ENCODE measurements around the gene GNA12.

Gene GNA12

GRCh38 chr7:2803755-2804154, 40.4 kb downstream of the GNA12 start:
- DNase-seq (ENCODE audit: low read depth in 2 of 2): no peak

GRCh38 chr7:2803342-2803692, 40.8 kb downstream of the GNA12 start:
- no peak for DNase-seq (ENCODE audit: low read depth in 2 of 2)

- no peak for DNase-seq (ENCODE audit: low read depth in 2 of 2)
Measured at GRCh38 chr7:2802504-2803341, 41.4 kb downstream of the GNA12 start.

GRCh38 chr7:2802101-2802500, 42.0 kb downstream of the GNA12 start:
- no peak for DNase-seq (ENCODE audit: low read depth in 2 of 2)

- DNase-seq (ENCODE audit: low read depth in 2 of 2): no peak
Measured at GRCh38 chr7:2800931-2801688, 43.0 kb downstream of the GNA12 start.

GRCh38 chr7:2800220-2800930, 43.7 kb downstream of the GNA12 start:
- no peak for DNase-seq (ENCODE audit: low read depth in 2 of 2)

- DNase-seq (ENCODE audit: low read depth in 2 of 2): no peak
Measured at GRCh38 chr7:2799253-2799652, 44.9 kb downstream of the GNA12 start.

- no peak for DNase-seq (ENCODE audit: low read depth in 2 of 2)
Measured at GRCh38 chr7:2798669-2799068, 45.4 kb downstream of the GNA12 start.

GRCh38 chr7:2796358-2797352, 47.5 kb downstream of the GNA12 start:
- no peak for DNase-seq (ENCODE audit: low read depth in 2 of 2)

- DNase-seq (ENCODE audit: low read depth in 2 of 2): no peak
Measured at GRCh38 chr7:2795906-2796305, 48.2 kb downstream of the GNA12 start.

GRCh38 chr7:2794836-2795636, 49.1 kb downstream of the GNA12 start:
- no peak for DNase-seq (ENCODE audit: low read depth in 2 of 2)

- DNase-seq (ENCODE audit: low read depth in 2 of 2): no peak
Measured at GRCh38 chr7:2792856-2793487, 51.1 kb downstream of the GNA12 start.

GRCh38 chr7:2792235-2792634, 51.9 kb downstream of the GNA12 start:
- DNase-seq (ENCODE audit: low read depth in 2 of 2): no peak

- no peak for DNase-seq (ENCODE audit: low read depth in 2 of 2)
Measured at GRCh38 chr7:2791390-2791789, 52.7 kb downstream of the GNA12 start.

GRCh38 chr7:2787251-2787951, 56.7 kb downstream of the GNA12 start:
- no peak for DNase-seq (ENCODE audit: low read depth in 2 of 2)

GRCh38 chr7:2786607-2787116, 57.4 kb downstream of the GNA12 start:
- DNase-seq (ENCODE audit: low read depth in 2 of 2): no peak

GRCh38 chr7:2785071-2785500, 59.0 kb downstream of the GNA12 start:
- no peak for DNase-seq (ENCODE audit: low read depth in 2 of 2)

- DNase-seq (ENCODE audit: low read depth in 2 of 2): no peak
Measured at GRCh38 chr7:2782565-2782964, 61.5 kb downstream of the GNA12 start.

GRCh38 chr7:2782121-2782520, 62.0 kb downstream of the GNA12 start:
- DNase-seq (ENCODE audit: low read depth in 2 of 2): no peak

All from activated CD4-positive, alpha-beta T cell treated with anti-CD3 and anti-CD28 coated beads for 24 hours (primary cell).